Common myeloid progenitor, CD34-positive (primary cell): Measurements from ENCODE around the gene RALGAPA2.

Experiments
- CTCF ChIA-PET: fragments of 350-600 bp; sonication (Branson Sonifier 250); formaldehyde crosslinking; loops from one replicate; lab custom pipeline; 2021; ENCODE audit warnings: antibody characterized with exemption; lab: Charles Lee
- POLR2A ChIA-PET: fragments of 350-600 bp; sonication (Branson Sonifier 250); formaldehyde crosslinking; loops from one replicate; lab custom pipeline; 2021; ENCODE audit warnings: antibody characterized with exemption; lab: Charles Lee
- DNase-seq, 3 donors: peaks; one replicate each; pipeline versions ENCODE4 v3.0.0 to v3.0.0-alpha.2; 2013
- H3K27ac ChIP-seq, 2 experiments: 1 replicate in 1 of 2; 2 replicates in 1 of 2; pipeline ENCODE4 v1.7.0; 2013; ENCODE audit warnings: inconsistent platforms in 2 of 2, low read length in 2 of 2, mild to moderate bottlenecking in 2 of 2, low read depth in 1 of 2, moderate library complexity in 1 of 2; ENCODE audit not compliant: severe bottlenecking in 2 of 2, insufficient read depth in 1 of 2, poor library complexity in 1 of 2
- H3K27me3 ChIP-seq, 5 experiments: replicated peaks in 2 of 5; 1 replicate in 3 of 5; 2 replicates in 2 of 5; pipeline versions ENCODE4 v1.6.1 to v1.7.0; 2013; ENCODE audit warnings: low read length in 4 of 5, mild to moderate bottlenecking in 2 of 5, moderate library complexity in 2 of 5, inconsistent platforms in 1 of 5; ENCODE audit not compliant: insufficient read depth in 5 of 5, control insufficient read depth in 4 of 5
- H3K36me3 ChIP-seq, 4 experiments: 1 replicate in 2 of 4; 2 replicates in 2 of 4; pipeline versions ENCODE4 v1.6.1 to v1.7.0; 2013; ENCODE audit warnings: low read length in 3 of 4, control low read depth in 1 of 4, mild to moderate bottlenecking in 1 of 4; ENCODE audit not compliant: control insufficient read depth in 4 of 4, insufficient read depth in 4 of 4
- H3K4me1 ChIP-seq, 4 experiments: 1 replicate in 3 of 4; 2 replicates in 1 of 4; pipeline versions ENCODE4 v1.6.1 to v1.7.1; 2013; ENCODE audit warnings: low read length in 3 of 4, mild to moderate bottlenecking in 3 of 4, control low read depth in 1 of 4, inconsistent platforms in 1 of 4, moderate library complexity in 1 of 4; ENCODE audit not compliant: control insufficient read depth in 4 of 4, insufficient read depth in 4 of 4; ENCODE audit errors: control extremely low read depth in 1 of 4
- H3K4me3 ChIP-seq, 7 experiments: 1 replicate in 4 of 7; 2 replicates in 3 of 7; pipeline versions ENCODE4 v1.5.1 to v1.7.0; 2013; ENCODE audit warnings: mild to moderate bottlenecking in 7 of 7, low read length in 6 of 7, moderate library complexity in 6 of 7, inconsistent platforms in 2 of 7, low read depth in 2 of 7, control low read depth in 1 of 7; ENCODE audit not compliant: insufficient read depth in 4 of 7, control insufficient read depth in 1 of 7; ENCODE audit errors: extremely low read depth in 1 of 7
- H3K9me3 ChIP-seq, 5 experiments: 1 replicate in 4 of 5; 2 replicates in 1 of 5; pipeline versions ENCODE4 v1.6.1 to v1.7.1; 2013; ENCODE audit warnings: low read length in 4 of 5, mild to moderate bottlenecking in 2 of 5, inconsistent platforms in 1 of 5, low read depth in 1 of 5, moderate library complexity in 1 of 5; ENCODE audit not compliant: control insufficient read depth in 4 of 5, insufficient read depth in 2 of 5; ENCODE audit errors: control extremely low read depth in 1 of 5
- WGBS: methylation state at CpG from one replicate; pipeline ENCODE4 v1.1.5; 2013; ENCODE audit not compliant: insufficient coverage; 5-methylcytosine and 5-hydroxymethylcytosine counted together

Gene RALGAPA2

DNA sequence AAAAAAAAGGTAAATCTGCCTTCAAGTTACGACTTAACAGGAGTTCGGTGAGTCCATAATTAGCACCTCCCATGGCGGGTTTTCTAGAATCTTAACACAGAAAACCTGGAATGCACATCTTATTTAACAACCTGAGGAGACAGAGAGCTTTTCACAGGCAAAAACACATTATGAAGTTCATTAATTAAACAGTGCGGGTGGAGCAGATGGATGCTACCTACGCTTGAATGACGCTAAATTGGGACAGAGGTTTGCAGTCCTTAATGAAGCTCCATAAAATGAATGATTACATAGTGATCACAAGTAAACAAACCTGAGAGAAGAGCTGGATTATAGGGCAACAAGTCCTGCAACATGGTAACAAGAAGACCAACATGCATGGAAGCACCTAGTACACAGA is 263.6 kb downstream of the RALGAPA2 start:
- 100% methylated on average over 5 of the region's 6 CpGs for WGBS
- CTCF ChIA-PET: interaction anchor here (0.6 to 2.2 kb wide), 3 partner anchors 13 to 262 kb away, joined by 3 to 7 read pairs (median 3); no protein-coding TSS in a partner anchor

DNA sequence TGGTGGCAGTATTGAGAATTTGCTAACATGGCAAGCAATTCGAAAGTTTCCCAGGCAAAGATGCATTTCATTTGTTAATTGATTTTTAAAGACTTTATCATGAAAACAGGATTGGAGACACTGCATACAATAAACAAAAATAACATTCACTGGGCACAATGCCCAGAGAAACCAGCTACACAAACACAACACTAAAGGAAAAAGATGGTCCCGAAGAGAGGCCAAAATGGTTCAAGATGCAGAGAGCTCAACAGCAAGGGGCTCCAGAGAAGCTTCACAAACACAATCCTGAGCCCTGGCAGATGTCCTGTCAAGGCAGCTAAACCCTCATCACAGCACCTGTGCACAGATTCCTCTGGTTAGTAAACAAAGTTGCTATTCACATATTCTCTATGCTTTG is 265.2 kb downstream of the RALGAPA2 start:
- no peaks in the 10 kb centered on the region for H3K9me3 ChIP-seq
- H3K27ac ChIP-seq: no peak overlapping the region
- no peak overlapping the region for H3K4me3 ChIP-seq
- CTCF ChIA-PET: interaction anchor here (1.2 kb wide), 1 partner anchor 9 kb away, joined by 3 read pairs; no protein-coding TSS in a partner anchor
- H3K27me3 ChIP-seq: no peaks in the 10 kb centered on the region
- peaks cover 0 to 5% (median 2%) of the 10 kb centered on the region in 4 experiments for H3K36me3 ChIP-seq
- POLR2A ChIA-PET: no interaction called here
- DNase-seq: no peak
- H3K4me1 ChIP-seq: peaks cover 0 to 43% (median 20%) of the 10 kb centered on the region in 4 experiments
- no CpG with 5 or more reads among the region's 2 CpGs for WGBS

More for the DNA sequence above, 263.6 kb downstream of the RALGAPA2 start:
- Histone ChIP-seq H3K36me3 (peaks cover 0 to 12% (median 2%) of the 10 kb centered on the region in 4 experiments), H3K4me1 (peaks cover 0 to 45% (median 22%) of the 10 kb centered on the region in 4 experiments), H3K9me3 (no peaks in the 10 kb centered on the region), H3K27me3 (no peaks in the 10 kb centered on the region), H3K27ac (no peak overlapping the region), H3K4me3 (no peak overlapping the region)
- DNase-seq: no peak
- POLR2A ChIA-PET: no interaction called here

DNA sequence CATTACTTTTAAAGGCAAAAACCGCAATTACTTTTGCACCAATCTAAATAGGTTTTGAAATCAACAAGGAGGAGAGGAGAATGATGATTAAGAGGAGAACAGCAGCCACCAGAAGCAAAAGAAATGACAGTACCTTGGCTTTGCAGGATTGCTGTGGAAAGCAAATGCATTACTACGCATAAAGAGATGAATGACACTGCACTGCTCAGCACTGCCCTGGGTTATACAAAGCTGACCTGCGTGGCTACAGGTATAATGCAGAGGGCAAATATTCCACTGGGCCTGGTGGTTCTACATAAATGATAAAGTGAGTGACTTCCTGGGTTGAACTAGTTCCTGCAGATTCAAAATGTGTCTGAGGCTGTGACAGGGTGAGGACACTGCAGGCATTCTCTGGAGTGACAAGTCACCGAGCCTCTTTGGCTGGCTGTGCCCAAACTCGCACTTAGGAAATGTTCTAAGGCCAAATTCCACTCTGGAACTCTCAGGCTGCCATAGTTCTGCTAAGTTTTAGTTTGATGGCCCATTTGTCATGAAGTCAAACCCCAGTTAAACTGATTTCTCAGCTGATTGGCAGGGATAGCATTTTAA is 265.9 kb downstream of the RALGAPA2 start:
- POLR2A ChIA-PET: no interaction called here
- peaks cover 0 to 36% (median 18%) of the 10 kb centered on the region in 4 experiments for H3K4me1 ChIP-seq
- peaks cover 0 to 5% (median 2%) of the 10 kb centered on the region in 4 experiments for H3K36me3 ChIP-seq
- no peak for DNase-seq
- H3K9me3 ChIP-seq: no peaks in the 10 kb centered on the region
- no peak overlapping the region for H3K4me3 ChIP-seq
- CTCF ChIA-PET: no interaction called here
- no peak overlapping the region for H3K27ac ChIP-seq
- no peaks in the 10 kb centered on the region for H3K27me3 ChIP-seq
- WGBS: 95% methylated on average over 5 of the region's 5 CpGs

DNA sequence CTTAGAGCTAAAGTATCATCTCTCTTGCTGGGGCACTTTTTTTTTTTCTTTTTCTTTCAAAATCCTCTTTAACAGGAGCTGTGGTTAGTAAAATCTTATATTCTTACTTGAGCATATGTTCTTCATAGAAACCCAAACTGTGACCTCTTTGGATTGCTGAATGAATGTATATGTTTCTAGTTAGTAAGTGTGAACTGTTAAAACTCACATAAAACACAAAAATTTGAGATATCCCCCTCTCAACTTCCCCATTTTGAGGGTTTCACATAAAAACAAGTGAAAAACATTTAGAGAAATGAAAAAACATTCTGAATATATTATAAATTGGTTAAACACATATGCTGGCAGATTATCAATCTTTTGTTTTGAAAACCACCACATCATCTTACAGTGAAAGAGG is 266.4 kb downstream of the RALGAPA2 start:
- POLR2A ChIA-PET: no interaction called here
- H3K36me3 ChIP-seq: peaks cover 0 to 9% (median 1%) of the 10 kb centered on the region in 4 experiments
- H3K9me3 ChIP-seq: no peaks in the 10 kb centered on the region
- no peaks in the 10 kb centered on the region for H3K27me3 ChIP-seq
- H3K4me1 ChIP-seq: peaks cover 0 to 36% (median 19%) of the 10 kb centered on the region in 4 experiments
- peak overlapping the region in 1 of 2 experiments; percentile 14 for H3K27ac ChIP-seq
- DNase-seq: peak in 2 of 3 donors; percentile 33 to 54
- CTCF ChIA-PET: interaction anchor here (0.6 kb wide), 1 partner anchor 9 kb away, joined by 3 read pairs; no protein-coding TSS in a partner anchor
- no peak overlapping the region for H3K4me3 ChIP-seq

DNA sequence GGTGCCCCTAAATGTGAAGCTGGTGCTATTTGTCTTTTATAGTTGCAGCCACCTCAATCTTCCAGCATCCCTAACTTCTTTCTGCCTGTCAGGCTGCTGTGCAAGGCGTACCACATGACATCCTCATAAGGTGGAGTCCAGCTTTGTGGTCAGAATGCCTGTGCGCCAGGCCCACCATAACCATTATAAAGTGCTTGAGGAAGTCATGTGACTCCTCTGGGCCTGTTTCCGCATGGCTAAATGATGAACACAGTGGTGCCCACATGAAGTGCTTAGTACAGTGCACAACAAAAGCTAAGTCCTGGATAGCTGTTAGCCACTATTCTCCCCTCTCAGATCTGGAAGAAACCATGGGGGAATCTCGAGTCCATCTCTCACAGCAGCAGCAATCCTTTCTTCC is 268.9 kb downstream of the RALGAPA2 start:
- H3K4me1 ChIP-seq: peaks cover 0 to 29% (median 20%) of the 10 kb centered on the region in 4 experiments
- ChIA-PET POLR2A (no interaction called here), CTCF (interaction anchor here (1.2 to 2.0 kb wide), 2 partner anchors 9 to 12 kb away, joined by 3 to 6 read pairs; no protein-coding TSS in a partner anchor)
- 46% methylated on average over 3 of the region's 4 CpGs for WGBS
- peaks cover 0 to 7% (median under 1%) of the 10 kb centered on the region in 4 experiments for H3K36me3 ChIP-seq
- DNase-seq: peak; percentile 13 to 70 (median 62)
- no peaks in the 10 kb centered on the region for H3K27me3 ChIP-seq
- H3K4me3 ChIP-seq: no peak overlapping the region
- no peaks in the 10 kb centered on the region for H3K9me3 ChIP-seq
- no peak overlapping the region for H3K27ac ChIP-seq

DNA sequence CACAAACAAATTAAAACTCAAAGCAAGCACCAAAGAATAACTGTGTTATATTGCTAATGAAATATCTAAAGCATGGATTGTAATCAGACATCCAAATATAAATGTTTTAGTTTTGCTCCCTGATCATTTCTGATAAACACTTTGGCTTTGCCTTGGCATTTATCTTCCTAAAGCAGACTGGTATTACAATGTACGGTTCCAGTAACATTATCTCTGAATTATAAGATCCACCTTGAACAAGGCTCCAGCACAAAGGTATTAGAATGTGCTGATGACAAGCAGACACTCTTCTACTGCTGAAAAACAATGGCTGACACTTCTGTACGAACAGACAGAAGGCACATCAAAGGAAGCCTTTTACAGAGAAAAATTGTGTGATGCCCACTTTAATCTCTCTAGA is 270.0 kb downstream of the RALGAPA2 start:
- ChIA-PET CTCF (interaction anchor here (2.0 kb wide), 1 partner anchor 13 kb away, joined by 6 read pairs; no protein-coding TSS in a partner anchor), POLR2A (no interaction called here)
- Histone ChIP-seq H3K9me3 (no peaks in the 10 kb centered on the region), H3K4me1 (peaks cover 0 to 29% (median 20%) of the 10 kb centered on the region in 4 experiments), H3K27me3 (no peaks in the 10 kb centered on the region), H3K36me3 (peaks cover 0 to 15% (median 2%) of the 10 kb centered on the region in 4 experiments), H3K27ac (no peak overlapping the region), H3K4me3 (no peak overlapping the region)
- WGBS: 100% methylated on average over 1 of the region's 2 CpGs
- DNase-seq: no peak
